VCaP (cell line): ENCODE data around the gene FKBP15.
"Not testable (repeated sequence)": the region's sequence is repeated elsewhere in the genome, so short reads cannot be mapped to it uniquely, and the experiment has no call there.

Experiments
- H3K27ac ChIP-seq: fragments of 450-650 bp; 2 replicates; pipeline ENCODE4 v1.5.1; 2017
- TF ChIP-seq, protein P1 (sequence below): fragments of 450-650 bp; conservative IDR thresholded peaks from 2 replicates; pipeline ENCODE4 v1.5.1; 2017; ENCODE audit warnings: mild to moderate bottlenecking, moderate library complexity

Gene FKBP15

DNA sequence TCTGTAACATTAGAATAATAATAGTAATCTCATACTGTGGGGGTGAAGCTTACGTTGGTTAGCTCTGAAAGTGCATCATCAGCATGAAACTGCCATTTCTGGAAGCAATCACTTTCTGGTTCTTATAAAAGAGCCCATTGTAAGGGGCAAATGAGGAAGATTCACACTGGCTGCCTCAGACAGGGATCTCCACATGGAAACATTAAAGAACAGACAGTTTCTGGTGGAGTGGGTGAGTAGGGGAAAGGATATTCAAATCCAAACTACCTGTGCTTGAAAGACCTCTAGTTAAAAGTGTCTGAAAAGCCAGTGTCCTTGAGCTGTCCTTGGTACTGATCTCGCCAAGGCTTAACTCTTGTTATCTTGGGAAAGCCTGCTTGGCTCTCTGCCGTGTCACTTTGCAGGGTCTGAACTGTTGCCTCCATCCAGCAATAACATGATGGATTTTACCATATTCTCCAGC, 89.4 kb downstream of the FKBP15 start:
- no peak overlapping the region for H3K27ac ChIP-seq
- TF ChIP-seq, protein P1, sequence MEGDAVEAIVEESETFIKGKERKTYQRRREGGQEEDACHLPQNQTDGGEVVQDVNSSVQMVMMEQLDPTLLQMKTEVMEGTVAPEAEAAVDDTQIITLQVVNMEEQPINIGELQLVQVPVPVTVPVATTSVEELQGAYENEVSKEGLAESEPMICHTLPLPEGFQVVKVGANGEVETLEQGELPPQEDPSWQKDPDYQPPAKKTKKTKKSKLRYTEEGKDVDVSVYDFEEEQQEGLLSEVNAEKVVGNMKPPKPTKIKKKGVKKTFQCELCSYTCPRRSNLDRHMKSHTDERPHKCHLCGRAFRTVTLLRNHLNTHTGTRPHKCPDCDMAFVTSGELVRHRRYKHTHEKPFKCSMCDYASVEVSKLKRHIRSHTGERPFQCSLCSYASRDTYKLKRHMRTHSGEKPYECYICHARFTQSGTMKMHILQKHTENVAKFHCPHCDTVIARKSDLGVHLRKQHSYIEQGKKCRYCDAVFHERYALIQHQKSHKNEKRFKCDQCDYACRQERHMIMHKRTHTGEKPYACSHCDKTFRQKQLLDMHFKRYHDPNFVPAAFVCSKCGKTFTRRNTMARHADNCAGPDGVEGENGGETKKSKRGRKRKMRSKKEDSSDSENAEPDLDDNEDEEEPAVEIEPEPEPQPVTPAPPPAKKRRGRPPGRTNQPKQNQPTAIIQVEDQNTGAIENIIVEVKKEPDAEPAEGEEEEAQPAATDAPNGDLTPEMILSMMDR, result no peak

DNA sequence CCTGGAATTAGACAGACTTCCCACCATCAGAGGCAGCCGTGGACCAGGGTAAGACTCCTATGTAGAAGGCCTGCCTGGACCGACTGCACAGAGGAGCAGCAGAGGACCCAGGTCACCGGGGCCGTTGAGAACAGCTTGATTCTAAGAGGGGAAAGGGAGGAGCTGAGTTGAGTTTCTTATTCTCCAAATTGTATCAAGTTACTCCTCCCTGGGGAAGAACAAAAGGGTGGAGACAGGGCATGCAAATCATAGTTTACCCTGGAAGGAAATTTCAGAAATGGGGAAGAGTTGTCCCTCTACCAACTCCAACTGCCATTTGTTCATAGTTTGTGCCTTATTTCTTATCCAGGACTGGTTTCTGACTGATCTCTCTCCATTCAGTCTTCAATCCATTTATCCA, 91.2 kb downstream of the FKBP15 start:
- H3K27ac ChIP-seq, result no peak overlapping the region
- TF ChIP-seq, protein P1, result no peak

DNA sequence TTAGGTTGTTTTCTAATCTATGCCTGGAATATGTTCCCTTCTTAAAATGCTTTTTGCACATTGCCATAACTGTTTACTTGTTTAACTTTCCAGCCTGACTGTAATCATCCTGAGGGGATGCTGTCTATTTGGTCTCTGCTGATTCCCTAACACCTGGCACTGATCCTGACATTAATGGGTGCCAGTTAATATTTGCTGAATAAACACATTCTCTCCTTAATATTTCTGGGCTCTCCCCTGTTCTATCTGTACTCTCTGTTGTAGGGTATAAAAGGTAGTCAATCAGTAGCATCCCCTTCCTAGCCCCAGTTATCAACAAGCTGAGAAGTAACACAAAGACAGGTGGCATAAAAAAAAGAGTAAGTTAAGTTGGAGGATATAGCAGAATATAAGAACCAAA, 91.6 kb downstream of the FKBP15 start:
- TF ChIP-seq, protein P1, result no peak
- no peak overlapping the region for H3K27ac ChIP-seq

DNA sequence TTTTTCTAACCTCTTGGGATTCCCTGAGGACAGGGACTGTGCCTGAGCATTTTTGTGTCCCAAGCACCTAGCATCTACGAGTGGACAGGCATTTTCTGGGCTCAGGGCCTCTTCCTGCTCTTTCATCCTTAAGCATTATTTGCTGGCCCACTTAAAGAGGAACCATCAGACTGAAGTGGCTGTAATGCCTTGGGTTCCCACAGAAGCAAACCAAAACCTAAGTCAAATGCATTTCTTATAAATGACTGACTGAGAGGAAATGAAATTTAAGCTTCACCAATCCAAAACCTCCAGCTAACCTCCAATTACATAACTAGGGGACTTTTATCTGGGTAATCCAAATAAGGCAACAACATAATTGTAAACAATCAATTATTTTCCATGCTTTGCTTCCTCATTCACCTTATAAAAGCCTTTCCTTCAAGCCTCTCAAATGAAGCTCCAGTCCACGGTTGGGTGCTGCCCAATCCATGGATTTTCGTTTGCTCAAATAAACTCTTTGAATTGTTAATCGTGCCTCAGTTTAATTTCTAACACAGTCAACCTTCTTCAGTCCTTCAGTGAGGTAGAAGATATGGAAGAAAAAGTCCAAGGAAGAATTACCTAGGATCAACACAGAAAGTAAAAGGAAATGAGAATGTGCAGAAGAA, 95.6 kb downstream of the FKBP15 start:
- no peak overlapping the region for H3K27ac ChIP-seq
- TF ChIP-seq, protein P1, result no peak

DNA sequence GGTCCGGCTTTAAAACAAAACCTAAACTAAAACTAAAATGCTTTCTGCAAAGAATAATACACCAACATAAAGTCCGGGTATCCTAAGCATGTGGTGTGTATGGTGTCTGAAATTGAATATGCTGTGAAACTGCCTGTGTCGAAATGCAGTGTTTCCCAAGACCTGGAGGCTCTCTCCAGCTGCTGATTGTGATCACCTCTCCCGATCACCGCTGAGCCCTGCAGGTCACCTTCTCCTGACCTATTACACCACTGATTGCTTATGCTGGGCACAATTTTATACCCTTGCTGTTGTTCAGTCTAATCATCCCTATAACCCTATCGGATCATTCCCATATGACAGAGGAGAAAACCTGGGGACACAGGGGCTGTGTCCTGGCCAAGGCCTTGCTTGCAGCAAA, 102.2 kb downstream of the FKBP15 start:
- H3K27ac ChIP-seq, result not testable (repeated sequence)
